Mesenchymal stem cell (in vitro differentiated cells and primary cell): ENCODE measurements around the gene UBR3.
A peak's percentile ranks its signal among the peaks of the same experiment; 100 is the strongest.
"Not testable (repeated sequence)": the region's sequence is repeated elsewhere in the genome, so short reads cannot be mapped to it uniquely, and the experiment has no call there.

Experiments used
- DNase-seq: peaks from one replicate; pipeline ENCODE4 v3.0.0-alpha.2; 2013
- H2AFZ ChIP-seq: one replicate; pipeline ENCODE4 v1.6.1; 2013; ENCODE audit warnings: low read depth, mild to moderate bottlenecking, control low read depth, inconsistent platforms, low read length, moderate library complexity
- H2AK5ac ChIP-seq: 2 replicates; pipeline ENCODE4 v1.6.1; 2013; ENCODE audit warnings: low read length, moderate library complexity, mild to moderate bottlenecking, inconsistent platforms; ENCODE audit not compliant: severe bottlenecking
- H2BK120ac ChIP-seq: one replicate; pipeline ENCODE4 v1.6.1; 2013; ENCODE audit warnings: low read depth, mild to moderate bottlenecking, inconsistent platforms, low read length, moderate library complexity
- H2BK12ac ChIP-seq, 2 experiments: one replicate each; pipeline ENCODE4 v1.6.1; 2013; ENCODE audit warnings: inconsistent platforms in 2 of 2, low read length in 2 of 2, mild to moderate bottlenecking in 2 of 2, moderate library complexity in 2 of 2, control low read depth in 1 of 2
- H2BK15ac ChIP-seq: one replicate; pipeline ENCODE4 v1.6.1; 2013; ENCODE audit warnings: mild to moderate bottlenecking, low read depth, inconsistent platforms; ENCODE audit not compliant: poor library complexity, severe bottlenecking
- H2BK5ac ChIP-seq: 2 replicates; pipeline ENCODE4 v1.6.1; 2013; ENCODE audit warnings: low read depth, mild to moderate bottlenecking, low read length, control low read depth, inconsistent platforms; ENCODE audit not compliant: poor library complexity, severe bottlenecking
- H3K14ac ChIP-seq, 2 experiments: one replicate each; pipeline ENCODE4 v1.6.1; 2013; ENCODE audit warnings: inconsistent platforms in 2 of 2, low read length in 2 of 2, control low read depth in 1 of 2, mild to moderate bottlenecking in 1 of 2, moderate library complexity in 1 of 2
- H3K18ac ChIP-seq, 2 experiments: one replicate each; pipeline ENCODE4 v1.6.1; 2013; ENCODE audit warnings: inconsistent platforms in 2 of 2, low read length in 2 of 2, control low read depth in 1 of 2, low read depth in 1 of 2, mild to moderate bottlenecking in 1 of 2
- H3K23ac ChIP-seq, 2 experiments: one replicate each; pipeline ENCODE4 v1.6.1; 2013; ENCODE audit warnings: inconsistent platforms in 2 of 2, low read length in 2 of 2, mild to moderate bottlenecking in 2 of 2, moderate library complexity in 2 of 2, control low read depth in 1 of 2
- H3K27ac ChIP-seq: 2 replicates; pipeline ENCODE4 v1.5.1; 2013; ENCODE audit warnings: mild to moderate bottlenecking, moderate library complexity, low read length, control low read depth, inconsistent platforms; ENCODE audit not compliant: poor library complexity, severe bottlenecking
- H3K27me3 ChIP-seq, 2 experiments: 2 replicates each; pipeline versions ENCODE4 v1.6.1 to v1.7.0; 2013; ENCODE audit warnings: low read length in 2 of 2, mild to moderate bottlenecking in 2 of 2, moderate library complexity in 2 of 2, control low read depth in 1 of 2, inconsistent platforms in 1 of 2; ENCODE audit not compliant: control insufficient read depth in 1 of 2, insufficient read depth in 1 of 2
- H3K36me3 ChIP-seq, 2 experiments: 2 replicates each; pipeline versions ENCODE4 v1.6.1 to v1.7.0; 2013; ENCODE audit warnings: low read length in 2 of 2, control low read depth in 1 of 2, inconsistent platforms in 1 of 2, low read depth in 1 of 2, mild to moderate bottlenecking in 1 of 2; ENCODE audit not compliant: insufficient read depth in 2 of 2, control insufficient read depth in 1 of 2
- H3K4ac ChIP-seq, 2 experiments: one replicate each; pipeline ENCODE4 v1.6.1; 2013; ENCODE audit warnings: inconsistent platforms in 2 of 2, low read length in 2 of 2, mild to moderate bottlenecking in 2 of 2, moderate library complexity in 2 of 2, control low read depth in 1 of 2, low read depth in 1 of 2
- H3K4me1 ChIP-seq: 2 replicates; pipeline ENCODE4 v1.6.1; 2013; ENCODE audit warnings: low read depth, low read length, control low read depth; ENCODE audit not compliant: control insufficient read depth, insufficient read depth
- H3K4me2 ChIP-seq: 2 replicates; pipeline ENCODE4 v1.6.1; 2013; ENCODE audit warnings: low read length, mild to moderate bottlenecking, inconsistent platforms; ENCODE audit not compliant: poor library complexity, severe bottlenecking
- H3K4me3 ChIP-seq, 2 experiments: 2 replicates each; pipeline versions ENCODE4 v1.5.1 to v1.7.0; 2013; ENCODE audit warnings: low read length in 2 of 2, mild to moderate bottlenecking in 2 of 2, control low read depth in 1 of 2, low read depth in 1 of 2; ENCODE audit not compliant: insufficient read depth in 1 of 2
- H3K79me1 ChIP-seq: replicated peaks from 2 replicates; pipeline ENCODE4 v1.6.1; 2013; ENCODE audit warnings: mild to moderate bottlenecking, control low read depth, low read length, inconsistent platforms; ENCODE audit not compliant: poor library complexity, severe bottlenecking
- H3K9ac ChIP-seq: 2 replicates; pipeline ENCODE4 v1.7.0; 2013; ENCODE audit warnings: mild to moderate bottlenecking, low read length, moderate library complexity
- H3K9me3 ChIP-seq: 2 replicates; pipeline ENCODE4 v1.7.0; 2013; ENCODE audit warnings: mild to moderate bottlenecking, low read length; ENCODE audit not compliant: control insufficient read depth
- H4K8ac ChIP-seq: one replicate; pipeline ENCODE4 v1.6.1; 2013; ENCODE audit warnings: inconsistent platforms, mild to moderate bottlenecking, low read length, moderate library complexity
- H4K91ac ChIP-seq: one replicate; pipeline ENCODE4 v1.6.1; 2013; ENCODE audit warnings: mild to moderate bottlenecking, low read length, inconsistent platforms
- WGBS: methylation state at CpG from one replicate; pipeline ENCODE4 v1.1.7; 2013; ENCODE audit warnings: mixed read lengths; 5-methylcytosine and 5-hydroxymethylcytosine counted together

UBR3 gene

GRCh38 chr2:169946546-169946945, 119.3 kb downstream of the UBR3 start:
- Histone ChIP-seq H2AK5ac (no peak overlapping the region), H3K4me3 (no peak overlapping the region), H3K18ac (no peak overlapping the region), H3K14ac (no peak overlapping the region), H3K27ac (no peak overlapping the region), H3K36me3 (peaks cover 0 to 66% of the 10 kb centered on the region in 2 experiments), H4K91ac (no peak overlapping the region), H3K9me3 (no peaks in the 10 kb centered on the region), H2BK5ac (no peak overlapping the region), H3K4ac (no peak overlapping the region), H4K8ac (no peak overlapping the region), H2BK120ac (no peak overlapping the region), H2AFZ (no peak overlapping the region), H3K4me1 (no peaks in the 10 kb centered on the region), H3K27me3 (no peaks in the 10 kb centered on the region), H2BK12ac (no peak overlapping the region), H2BK15ac (no peak overlapping the region), H3K4me2 (no peak overlapping the region), H3K23ac (no peak overlapping the region), H3K79me1 (no peaks in the 10 kb centered on the region), H3K9ac (no peak overlapping the region)
- no CpG with 5 or more reads among the region's 1 CpG for WGBS
- no peak for DNase-seq

GRCh38 chr2:169955940-169956339, 128.7 kb downstream of the UBR3 start:
- Histone ChIP-seq H2BK5ac (no peak overlapping the region), H3K23ac (no peak overlapping the region), H3K27ac (no peak overlapping the region), H3K79me1 (peaks cover 3% of the 10 kb centered on the region), H2AFZ (no peak overlapping the region), H3K36me3 (peaks cover 0 to 30% of the 10 kb centered on the region in 2 experiments), H2BK15ac (no peak overlapping the region), H3K9ac (no peak overlapping the region), H3K4me3 (no peak overlapping the region), H2BK12ac (no peak overlapping the region), H3K9me3 (no peaks in the 10 kb centered on the region), H3K4ac (no peak overlapping the region), H2BK120ac (no peak overlapping the region), H3K14ac (no peak overlapping the region), H4K91ac (no peak overlapping the region), H3K4me2 (no peak overlapping the region), H3K18ac (no peak overlapping the region), H3K4me1 (no peaks in the 10 kb centered on the region), H3K27me3 (no peaks in the 10 kb centered on the region), H4K8ac (no peak overlapping the region), H2AK5ac (no peak overlapping the region)
- no peak for DNase-seq

- not testable (repeated sequence) for H2AFZ ChIP-seq
- no CpG with 5 or more reads among the region's 5 CpGs for WGBS
These were observed 130.0 kb downstream of the UBR3 start for GRCh38 chr2:169957219-169957618.

GRCh38 chr2:169961911-169962310, 134.7 kb downstream of the UBR3 start:
- H2BK120ac ChIP-seq = no peak overlapping the region
- peak overlapping the region; percentile 71 for H3K9ac ChIP-seq
- H3K18ac ChIP-seq = no peak overlapping the region
- peaks cover 0 to 58% of the 10 kb centered on the region in 2 experiments for H3K36me3 ChIP-seq
- H2BK15ac ChIP-seq = no peak overlapping the region
- H2BK5ac ChIP-seq = no peak overlapping the region
- no peak overlapping the region for H3K4ac ChIP-seq
- H3K27me3 ChIP-seq = no peaks in the 10 kb centered on the region
- no peak overlapping the region for H2AFZ ChIP-seq
- peak; percentile 80 for DNase-seq
- 64% methylated on average over 3 of the region's 4 CpGs for WGBS
- H3K79me1 ChIP-seq = peaks cover 5% of the 10 kb centered on the region
- peak overlapping the region; percentile 16 for H2AK5ac ChIP-seq
- H3K4me2 ChIP-seq = no peak overlapping the region
- H3K4me1 ChIP-seq = peaks cover 1% of the 10 kb centered on the region
- no peak overlapping the region for H3K27ac ChIP-seq
- no peak overlapping the region for H4K91ac ChIP-seq
- no peak overlapping the region for H2BK12ac ChIP-seq
- no peak overlapping the region for H4K8ac ChIP-seq
- no peak overlapping the region for H3K14ac ChIP-seq
- H3K23ac ChIP-seq = no peak overlapping the region
- H3K9me3 ChIP-seq = no peaks in the 10 kb centered on the region
- peak overlapping the region in 1 of 2 experiments; percentile 14 for H3K4me3 ChIP-seq

More at GRCh38 chr2:169957219-169957618, 130.0 kb downstream of the UBR3 start:
- not testable (repeated sequence) for H4K91ac ChIP-seq, H3K9me3 ChIP-seq, H3K9ac ChIP-seq, DNase-seq, H2AK5ac ChIP-seq, H2BK120ac ChIP-seq, H3K79me1 ChIP-seq, H4K8ac ChIP-seq, H3K4me3 ChIP-seq, H2BK15ac ChIP-seq, H3K14ac ChIP-seq, H2BK12ac ChIP-seq, H3K4me1 ChIP-seq, H3K27ac ChIP-seq, H3K27me3 ChIP-seq, H3K4me2 ChIP-seq, H3K23ac ChIP-seq, H2BK5ac ChIP-seq, H3K4ac ChIP-seq, H3K18ac ChIP-seq
- H3K36me3 ChIP-seq = peaks cover 0 to 34% of the 10 kb centered on the region in 2 experiments
